Astrocyte of the cerebellum (primary cell): ENCODE data around the gene CLK2.
"Not testable (repeated sequence)": the region's sequence is repeated elsewhere in the genome, so short reads cannot be mapped to it uniquely, and the experiment has no call there.

Experiments
- DNase-seq: peaks from one replicate; pipeline ENCODE4 v3.0.0-alpha.2; 2011; ENCODE audit warnings: low read depth
- H3K4me3 ChIP-seq: 2 replicates; pipeline ENCODE4 v1.5.1; 2011; ENCODE audit warnings: mild to moderate bottlenecking, low read depth, low read length, moderate library complexity
- CTCF ChIP-seq: IDR thresholded peaks from 2 replicates; pipeline ENCODE4 v1.5.1; 2012; ENCODE audit warnings: low read length, low read depth, moderate library complexity, mild to moderate bottlenecking; ENCODE audit errors: missing control alignments
- in situ Hi-C: cut with HindIII; loops from 2 replicates; pipeline ENCODE4 v1.10.0; 2017; ENCODE audit warnings: low sequenced_read_pairs

The CLK2 gene

GRCh38 chr1:155297384-155297783, 24.1 kb upstream of the CLK2 start:
- no peak overlapping the region for H3K4me3 ChIP-seq
- no peak for TF ChIP-seq CTCF
- in situ Hi-C loops = no loop called here
- no peak for DNase-seq

- H3K4me3 ChIP-seq = no peak overlapping the region
- in situ Hi-C loops = no loop called here
- DNase-seq = no peak
- no peak for TF ChIP-seq CTCF
Measured at GRCh38 chr1:155296661-155297060, 23.4 kb upstream of the CLK2 start.

- in situ Hi-C loops = no loop called here
- no peak overlapping the region for H3K4me3 ChIP-seq
- no peak for DNase-seq
- TF ChIP-seq CTCF = no peak
Measured at GRCh38 chr1:155295942-155296267, 22.6 kb upstream of the CLK2 start.

GRCh38 chr1:155295183-155295941, 22.1 kb upstream of the CLK2 start:
- no peak overlapping the region for H3K4me3 ChIP-seq
- TF ChIP-seq CTCF = no peak
- in situ Hi-C loops = no loop called here
- DNase-seq = no peak

GRCh38 chr1:155294520-155295182, 21.3 kb upstream of the CLK2 start:
- in situ Hi-C loops = no loop called here
- no peak overlapping the region for H3K4me3 ChIP-seq
- DNase-seq = no peak
- TF ChIP-seq CTCF = no peak

GRCh38 chr1:155293086-155293749, 19.9 kb upstream of the CLK2 start:
- TF ChIP-seq CTCF = no peak
- no peak overlapping the region for H3K4me3 ChIP-seq
- in situ Hi-C loops = no loop called here
- DNase-seq = no peak

- DNase-seq, H3K4me3 ChIP-seq, in situ Hi-C loops: not testable (repeated sequence)
Measured at GRCh38 chr1:155291006-155291405, 17.7 kb upstream of the CLK2 start.
